ENCODE results near the gene TPT1.
"Not testable (repeated sequence)": the region's sequence is repeated elsewhere in the genome, so short reads cannot be mapped to it uniquely, and the experiment has no call there.

DNA sequence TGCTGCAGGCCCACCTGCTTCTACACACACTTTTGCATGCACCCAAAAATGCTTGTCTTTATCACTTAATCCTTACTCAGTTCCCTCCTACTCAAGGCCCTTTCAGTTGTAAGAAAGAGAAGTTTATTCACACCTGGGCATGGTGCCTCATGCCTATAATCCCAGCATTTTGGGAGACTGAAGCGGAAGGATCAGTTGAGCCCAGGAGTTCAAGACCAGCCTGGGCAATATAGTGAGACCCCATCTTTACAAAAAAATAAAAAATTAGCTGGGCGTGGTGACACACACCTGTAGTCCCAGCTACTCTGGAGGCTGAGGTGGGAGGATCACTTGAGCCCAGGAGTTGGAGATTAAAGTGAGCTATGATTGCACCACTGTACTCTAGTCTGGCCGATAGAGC lies 42.4 kb downstream of the TPT1 start:
- TF ChIP-seq, protein P1, sequence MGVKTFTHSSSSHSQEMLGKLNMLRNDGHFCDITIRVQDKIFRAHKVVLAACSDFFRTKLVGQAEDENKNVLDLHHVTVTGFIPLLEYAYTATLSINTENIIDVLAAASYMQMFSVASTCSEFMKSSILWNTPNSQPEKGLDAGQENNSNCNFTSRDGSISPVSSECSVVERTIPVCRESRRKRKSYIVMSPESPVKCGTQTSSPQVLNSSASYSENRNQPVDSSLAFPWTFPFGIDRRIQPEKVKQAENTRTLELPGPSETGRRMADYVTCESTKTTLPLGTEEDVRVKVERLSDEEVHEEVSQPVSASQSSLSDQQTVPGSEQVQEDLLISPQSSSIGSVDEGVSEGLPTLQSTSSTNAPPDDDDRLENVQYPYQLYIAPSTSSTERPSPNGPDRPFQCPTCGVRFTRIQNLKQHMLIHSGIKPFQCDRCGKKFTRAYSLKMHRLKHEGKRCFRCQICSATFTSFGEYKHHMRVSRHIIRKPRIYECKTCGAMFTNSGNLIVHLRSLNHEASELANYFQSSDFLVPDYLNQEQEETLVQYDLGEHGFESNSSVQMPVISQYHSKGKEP (tag by site-specific recombination; IDR thresholded peaks at IDR 0.05): not testable (repeated sequence)
- not testable (repeated sequence) for TF ChIP-seq KLF16, FEZF1 (tag by site-specific recombination; IDR thresholded peaks at IDR 0.05)
- TF ChIP-seq, protein P2, sequence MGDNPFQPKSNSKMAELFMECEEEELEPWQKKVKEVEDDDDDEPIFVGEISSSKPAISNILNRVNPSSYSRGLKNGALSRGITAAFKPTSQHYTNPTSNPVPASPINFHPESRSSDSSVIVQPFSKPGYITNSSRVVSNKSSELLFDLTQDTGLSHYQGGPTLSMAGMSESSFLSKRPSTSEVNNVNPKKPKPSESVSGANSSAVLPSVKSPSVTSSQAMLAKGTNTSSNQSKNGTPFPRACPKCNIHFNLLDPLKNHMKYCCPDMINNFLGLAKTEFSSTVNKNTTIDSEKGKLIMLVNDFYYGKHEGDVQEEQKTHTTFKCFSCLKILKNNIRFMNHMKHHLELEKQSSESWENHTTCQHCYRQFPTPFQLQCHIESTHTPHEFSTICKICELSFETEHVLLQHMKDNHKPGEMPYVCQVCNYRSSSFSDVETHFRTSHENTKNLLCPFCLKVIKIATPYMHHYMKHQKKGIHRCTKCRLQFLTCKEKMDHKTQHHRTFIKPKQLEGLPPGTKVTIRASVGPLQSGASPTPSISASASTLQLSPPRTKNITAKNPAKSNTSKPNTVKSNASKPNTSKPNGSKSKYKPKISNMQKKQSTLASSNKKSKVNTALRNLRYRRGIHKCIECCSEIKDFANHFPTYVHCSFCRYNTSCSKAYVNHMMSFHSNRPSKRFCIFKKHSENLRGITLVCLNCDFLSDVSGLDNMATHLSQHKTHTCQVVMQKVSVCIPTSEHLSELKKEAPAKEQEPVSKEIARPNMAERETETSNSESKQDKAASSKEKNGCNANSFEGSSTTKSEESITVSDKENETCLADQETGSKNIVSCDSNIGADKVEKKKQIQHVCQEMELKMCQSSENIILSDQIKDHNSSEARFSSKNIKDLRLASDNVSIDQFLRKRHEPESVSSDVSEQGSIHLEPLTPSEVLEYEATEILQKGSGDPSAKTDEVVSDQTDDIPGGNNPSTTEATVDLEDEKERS (tag by site-specific recombination; IDR thresholded peaks at IDR 0.05): not testable (repeated sequence)
- TF ChIP-seq, protein P3, sequence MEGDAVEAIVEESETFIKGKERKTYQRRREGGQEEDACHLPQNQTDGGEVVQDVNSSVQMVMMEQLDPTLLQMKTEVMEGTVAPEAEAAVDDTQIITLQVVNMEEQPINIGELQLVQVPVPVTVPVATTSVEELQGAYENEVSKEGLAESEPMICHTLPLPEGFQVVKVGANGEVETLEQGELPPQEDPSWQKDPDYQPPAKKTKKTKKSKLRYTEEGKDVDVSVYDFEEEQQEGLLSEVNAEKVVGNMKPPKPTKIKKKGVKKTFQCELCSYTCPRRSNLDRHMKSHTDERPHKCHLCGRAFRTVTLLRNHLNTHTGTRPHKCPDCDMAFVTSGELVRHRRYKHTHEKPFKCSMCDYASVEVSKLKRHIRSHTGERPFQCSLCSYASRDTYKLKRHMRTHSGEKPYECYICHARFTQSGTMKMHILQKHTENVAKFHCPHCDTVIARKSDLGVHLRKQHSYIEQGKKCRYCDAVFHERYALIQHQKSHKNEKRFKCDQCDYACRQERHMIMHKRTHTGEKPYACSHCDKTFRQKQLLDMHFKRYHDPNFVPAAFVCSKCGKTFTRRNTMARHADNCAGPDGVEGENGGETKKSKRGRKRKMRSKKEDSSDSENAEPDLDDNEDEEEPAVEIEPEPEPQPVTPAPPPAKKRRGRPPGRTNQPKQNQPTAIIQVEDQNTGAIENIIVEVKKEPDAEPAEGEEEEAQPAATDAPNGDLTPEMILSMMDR (tag by site-specific recombination; IDR thresholded peaks at IDR 0.05): not testable (repeated sequence)
